Pulmonary artery endothelial cell (primary cell): ENCODE results near the gene SIAH2. TPM values are rescaled to one million over a fixed set of nuclear protein-coding genes. Genes with fewer than 3 reads are reported as not detected.

Source experiments
- DNase-seq: peaks from one replicate; pipeline ENCODE4 v3.0.0-alpha.2; 2011; ENCODE audit warnings: low read depth, low spot score
- total RNA-seq: library from RNA; depleted of rRNA; stranded (reverse); fragments of >200 nt; gene quantifications from 2 replicates; pipeline ENCODE4 v1.2.3, GENCODE V29; 2014

Gene SIAH2
- total RNA-seq, 1 donor from 2014 or later: 20.5 TPM

- DNase-seq: no peak
Observed at GRCh38 chr3:150749255-150749654, 13.7 kb downstream of the SIAH2 start.

- no peak for DNase-seq
Observed at GRCh38 chr3:150748684-150749047, 14.3 kb downstream of the SIAH2 start.

- no peak for DNase-seq
Observed at GRCh38 chr3:150747886-150748683, 14.9 kb downstream of the SIAH2 start.

- DNase-seq: no peak
Observed at GRCh38 chr3:150746791-150747590, 16.0 kb downstream of the SIAH2 start.

GRCh38 chr3:150745832-150746231, 17.1 kb downstream of the SIAH2 start:
- no peak for DNase-seq

GRCh38 chr3:150744919-150745211, 18.1 kb downstream of the SIAH2 start:
- no peak for DNase-seq

- no peak for DNase-seq
Observed at GRCh38 chr3:150744041-150744918, 18.7 kb downstream of the SIAH2 start.

- no peak for DNase-seq
Observed at GRCh38 chr3:150743508-150743907, 19.5 kb downstream of the SIAH2 start.

GRCh38 chr3:150742679-150743078, 20.3 kb downstream of the SIAH2 start:
- DNase-seq: no peak

- DNase-seq: no peak
Observed at GRCh38 chr3:150742141-150742523, 20.8 kb downstream of the SIAH2 start.

GRCh38 chr3:150741497-150742140, 21.4 kb downstream of the SIAH2 start:
- no peak for DNase-seq

GRCh38 chr3:150740733-150741496, 22.1 kb downstream of the SIAH2 start:
- DNase-seq: no peak

GRCh38 chr3:150739877-150740645, 22.9 kb downstream of the SIAH2 start:
- no peak for DNase-seq

- DNase-seq: no peak
Observed at GRCh38 chr3:150739200-150739863, 23.6 kb downstream of the SIAH2 start.

- DNase-seq: no peak
Observed at GRCh38 chr3:150738688-150739087, 24.3 kb downstream of the SIAH2 start.

- DNase-seq: no peak
Observed at GRCh38 chr3:150737874-150738679, 24.9 kb downstream of the SIAH2 start.

- no peak for DNase-seq
Observed at GRCh38 chr3:150736903-150737832, 25.8 kb downstream of the SIAH2 start.
